ENCODE data around the gene ALDH3A1.

ALDH3A1 gene

GRCh38 chr17:19703106-19703827 lies 44.8 kb downstream of the ALDH3A1 start:
- no peak for DNase-seq (ENCODE audit: low read depth)

DNA sequence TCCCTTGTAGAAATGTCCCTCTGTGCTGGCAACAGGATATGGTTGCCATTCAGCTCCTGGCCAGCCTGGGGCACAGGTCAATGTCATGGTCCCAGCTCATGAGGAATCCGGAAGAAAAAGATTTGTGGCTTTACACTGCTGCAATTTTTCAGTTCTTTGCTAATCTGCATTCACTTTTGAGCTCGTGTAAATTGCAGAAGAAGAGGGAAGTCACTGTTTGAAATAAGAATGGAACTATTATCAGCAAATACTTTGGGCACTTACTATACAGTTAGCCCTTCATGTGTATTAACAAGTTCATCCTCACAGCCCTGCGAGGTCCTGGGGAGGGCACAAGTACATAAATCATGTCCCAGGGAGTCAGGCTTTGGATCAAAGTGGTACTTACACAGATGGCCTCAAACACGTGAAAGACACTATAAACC lies 45.9 kb downstream of the ALDH3A1 start:
- no peak for DNase-seq (ENCODE audit: low read depth)
